A549 (cell line): Measurements from ENCODE around the gene SLC15A5. TPM values are rescaled to one million over a fixed set of nuclear protein-coding genes. Genes with fewer than 3 reads are reported as not detected.

Experiments used
- ATAC-seq, 2 experiments: fragments of 200-7000 bp in 1 of 2; fragments of >200 bp in 1 of 2; cut with Nextera tagmentation in 1 of 2; cut with Tn5 transposase in 1 of 2; 3 replicates each; pipeline versions ENCODE4 v1.8.0 to v1.9.1; 2018 to 2020; ENCODE audit warnings: mild to moderate bottlenecking in 1 of 2, moderate library complexity in 1 of 2
- CTCF ChIA-PET: fragments of 300-600 bp; sonication (Branson Sonifier 250); formaldehyde crosslinking; extraction: SDS; loops from one replicate; lab custom pipeline; 2021; ENCODE audit warnings: antibody characterized with exemption, inconsistent platforms; lab: Yijun Ruan, JAX
- POLR2A ChIA-PET: fragments of 350-600 bp; formaldehyde crosslinking; extraction: SDS; loops from one replicate; lab custom pipeline; 2021; ENCODE audit warnings: antibody characterized with exemption, inconsistent platforms; lab: Yijun Ruan, JAX
- DNase-seq, 2 experiments: peaks; one replicate each; pipeline versions ENCODE4 v3.0.0 to v3.0.0-alpha.2; 2011 to 2016; ENCODE audit warnings: low read depth in 1 of 2, low spot score in 1 of 2
- FAIRE-seq: peaks from 2 replicates; lab custom pipeline; 2011; peaks lifted over from hg19 to GRCh38; lab: Jason Lieb, UNC
- H3K27ac ChIP-seq, 2 experiments: fragments of >200 bp; sonication (Bioruptor Twin); formaldehyde crosslinking; 3 replicates each; pipeline ENCODE4 v1.5.1; 2016 to 2017
- H3K4me1 ChIP-seq: fragments of >200 bp; sonication (Bioruptor Twin); formaldehyde crosslinking; 3 replicates; pipeline ENCODE4 v1.6.1; 2016
- H3K4me2 ChIP-seq: fragments of >200 bp; sonication (Bioruptor Twin); formaldehyde crosslinking; 3 replicates; pipeline ENCODE4 v1.6.1; 2016
- H3K4me3 ChIP-seq: fragments of >200 bp; sonication (Bioruptor Twin); formaldehyde crosslinking; 3 replicates; pipeline ENCODE4 v1.5.1; 2016
- H3K9me3 ChIP-seq: fragments of >200 bp; sonication (Bioruptor Twin); formaldehyde crosslinking; 3 replicates; pipeline ENCODE4 v1.6.1; 2016
- BHLHE40 ChIP-seq: IDR thresholded peaks from 2 replicates; pipeline ENCODE4 v1.6.1; 2012; ENCODE audit warnings: low read depth, low read length, inconsistent platforms
- CHD2 ChIP-seq: fragments of 150-350 bp; IDR thresholded peaks from 2 replicates; pipeline ENCODE4 v1.6.1; 2014; ENCODE audit warnings: low read length; ENCODE audit not compliant: partially characterized antibody
- E2F6 ChIP-seq: IDR thresholded peaks from 2 replicates; pipeline ENCODE4 v1.6.1; 2012; ENCODE audit warnings: low read depth, borderline replicate concordance
- EP300 ChIP-seq, 2 experiments: fragments of >200 bp; sonication (Bioruptor Twin); formaldehyde crosslinking; IDR thresholded peaks; 2 replicates in 1 of 2; 3 replicates in 1 of 2; pipeline ENCODE4 v1.6.1; 2016 to 2017
- ESRRA ChIP-seq: fragments of 150-350 bp; IDR thresholded peaks from 2 replicates; pipeline ENCODE4 v1.6.1; 2014; ENCODE audit warnings: mild to moderate bottlenecking, low read length, borderline replicate concordance
- FOSL2 ChIP-seq, 2 experiments: fragments of 450-650 bp in 1 of 2; fragments of >200 bp in 1 of 2; sonication (Bioruptor Twin) in 1 of 2; formaldehyde crosslinking; IDR thresholded peaks; 2 replicates each; pipeline versions ENCODE4 v1.5.0 to v1.6.1; 2016 to 2020; ENCODE audit warnings: mild to moderate bottlenecking in 1 of 2, moderate library complexity in 1 of 2
- FOXS1 ChIP-seq: fragments of 250-450 bp; sonication (Bioruptor Pico); IDR thresholded peaks from 2 replicates; pipeline ENCODE4 v1.5.0; 2020; ENCODE audit warnings: mild to moderate bottlenecking, moderate library complexity
- GATA3 ChIP-seq: IDR thresholded peaks from 2 replicates; pipeline ENCODE4 v1.6.1; 2012; ENCODE audit warnings: borderline replicate concordance
- HDAC2 ChIP-seq: fragments of 200-600 bp; sonication (generic); IDR thresholded peaks from 2 replicates; pipeline ENCODE4 v1.6.1; 2016
- HES2 ChIP-seq: fragments of >200 bp; sonication (Bioruptor Twin); formaldehyde crosslinking; IDR thresholded peaks from 2 replicates; pipeline ENCODE4 v1.6.1; 2016
- HEYL ChIP-seq: fragments of 250-450 bp; sonication (Bioruptor Pico); IDR thresholded peaks from 2 replicates; pipeline ENCODE4 v1.8.0; 2021; ENCODE audit warnings: mild to moderate bottlenecking, moderate library complexity
- HOXB13 ChIP-seq: fragments of 250-450 bp; sonication (Bioruptor Pico); IDR thresholded peaks from 2 replicates; pipeline ENCODE4 v1.5.0; 2020; ENCODE audit warnings: low read depth, mild to moderate bottlenecking, moderate library complexity
- JUN ChIP-seq, 2 experiments: fragments of >200 bp; sonication (Bioruptor Twin); formaldehyde crosslinking; IDR thresholded peaks; 2 replicates in 1 of 2; 3 replicates in 1 of 2; pipeline ENCODE4 v1.6.1; 2016 to 2017
- JUNB ChIP-seq: fragments of >200 bp; sonication (Bioruptor Twin); formaldehyde crosslinking; IDR thresholded peaks from 2 replicates; pipeline ENCODE4 v1.6.1; 2016
- KDM5A ChIP-seq: fragments of 200-600 bp; sonication (generic); IDR thresholded peaks from 2 replicates; pipeline ENCODE4 v1.6.1; 2016; ENCODE audit warnings: antibody characterized with exemption, mild to moderate bottlenecking
- MAX ChIP-seq: IDR thresholded peaks from 2 replicates; pipeline ENCODE4 v1.6.1; 2012
- MAZ ChIP-seq: fragments of 150-350 bp; IDR thresholded peaks from 2 replicates; pipeline ENCODE4 v1.6.1; 2014; ENCODE audit warnings: antibody characterized with exemption, low read depth, low read length, borderline replicate concordance
- NPAS2 ChIP-seq: fragments of 250-450 bp; sonication (Bioruptor Pico); IDR thresholded peaks from 2 replicates; pipeline ENCODE4 v1.8.0; 2022; ENCODE audit warnings: mild to moderate bottlenecking, moderate library complexity, borderline replicate concordance
- PHF8 ChIP-seq: fragments of 200-600 bp; sonication (generic); IDR thresholded peaks from 2 replicates; pipeline ENCODE4 v1.6.1; 2016; ENCODE audit warnings: low read depth, mild to moderate bottlenecking, antibody characterized with exemption, moderate library complexity, borderline replicate concordance
- POLR2A ChIP-seq: IDR thresholded peaks from 2 replicates; pipeline ENCODE4 v1.6.1; 2012; ENCODE audit warnings: mild to moderate bottlenecking, low read length
- RARB ChIP-seq: fragments of 250-450 bp; sonication (Bioruptor Pico); IDR thresholded peaks from 2 replicates; pipeline ENCODE4 v1.8.0; 2021; ENCODE audit warnings: mild to moderate bottlenecking, moderate library complexity
- RFX5 ChIP-seq: fragments of 450-650 bp; IDR thresholded peaks from 2 replicates; pipeline ENCODE4 v1.7.1; 2014; ENCODE audit warnings: antibody characterized with exemption, mild to moderate bottlenecking, moderate library complexity
- SREBF2 ChIP-seq: fragments of 450-650 bp; IDR thresholded peaks from 2 replicates; pipeline ENCODE4 v1.6.1; 2014; ENCODE audit warnings: mild to moderate bottlenecking, moderate library complexity
- TFCP2L1 ChIP-seq: fragments of 250-450 bp; sonication (Bioruptor Pico); IDR thresholded peaks from 2 replicates; pipeline ENCODE4 v1.5.0; 2021; ENCODE audit warnings: mild to moderate bottlenecking
- TP53 ChIP-seq: fragments of 250-450 bp; sonication (Bioruptor Pico); IDR thresholded peaks from 2 replicates; pipeline ENCODE4 v1.5.0; 2021; ENCODE audit warnings: mild to moderate bottlenecking, moderate library complexity
- ZC3H11A ChIP-seq: fragments of 450-650 bp; IDR thresholded peaks from 2 replicates; pipeline ENCODE4 v1.6.1; 2014; ENCODE audit warnings: antibody characterized with exemption, mild to moderate bottlenecking
- ZFP36 ChIP-seq: fragments of 450-650 bp; IDR thresholded peaks from 2 replicates; pipeline ENCODE4 v1.6.1; 2014; ENCODE audit warnings: borderline replicate concordance; ENCODE audit not compliant: partially characterized antibody
- ZNF302 ChIP-seq: fragments of 250-450 bp; sonication (Bioruptor Pico); IDR thresholded peaks from 2 replicates; pipeline ENCODE4 v1.9.0; 2021; ENCODE audit warnings: inconsistent platforms, mild to moderate bottlenecking, moderate library complexity
- ZSCAN20 ChIP-seq: fragments of 250-450 bp; sonication (Bioruptor Pico); IDR thresholded peaks from 2 replicates; pipeline ENCODE4 v1.8.0; 2022; ENCODE audit warnings: mild to moderate bottlenecking, moderate library complexity
- WGBS: methylation state at CpG from one replicate; pipeline ENCODE4 v1.1.6; 2017; ENCODE audit errors: missing lambda C conversion rate; 5-methylcytosine and 5-hydroxymethylcytosine counted together
- polyA plus RNA-seq, 4 experiments: library from polyadenylated mRNA; depleted of rRNA in 3 of 4; stranded (reverse); fragments of >200 nt; fragmentation: RNase III in 1 of 4; extraction: RNeasy Plus Mini Kit Qiagen cat#74134 plus additional on column Dnase treatment in 1 of 4; gene quantifications; 2 replicates in 3 of 4; 3 replicates in 1 of 4; pipeline ENCODE4 v1.2.3, GENCODE V29; 2011 to 2017
- TF ChIP-seq, protein P1 (sequence below): fragments of >200 bp; sonication (Bioruptor Twin); formaldehyde crosslinking; IDR thresholded peaks from 3 replicates; pipeline ENCODE4 v1.6.1; 2016

SLC15A5 gene
- polyA plus RNA-seq, 2 of the 4 experiments (the other 2 are of a cell fraction): not detected

- POLR2A ChIA-PET: no interaction called here
- TF ChIP-seq TP53: no peak
- TF ChIP-seq JUNB: no peak
- no peak for TF ChIP-seq ZC3H11A
- no peak for TF ChIP-seq E2F6
- no peak for TF ChIP-seq KDM5A
- no peak for TF ChIP-seq POLR2A
- no peak for TF ChIP-seq HOXB13 (CRISPR knock-in tag)
- TF ChIP-seq HDAC2: no peak
- no peak for TF ChIP-seq HEYL
- TF ChIP-seq ZSCAN20 (CRISPR knock-in tag): no peak
- no peak for TF ChIP-seq EP300 (IDR thresholded peaks at IDR 0.05)
- no peak for TF ChIP-seq MAZ
- TF ChIP-seq TFCP2L1 (CRISPR knock-in tag): no peak
- no peak for TF ChIP-seq RFX5
- no peak for TF ChIP-seq SREBF2
- no peak for TF ChIP-seq MAX
- no peak for TF ChIP-seq PHF8
- no peak for TF ChIP-seq NPAS2 (CRISPR knock-in tag)
Measured at GRCh38 chr12:16218934-16219751, 58.3 kb downstream of the SLC15A5 start.

GRCh38 chr12:16218234-16218633, 59.3 kb downstream of the SLC15A5 start:
- Histone ChIP-seq H3K27ac (no peak overlapping the region), H3K9me3 (no peaks in the 10 kb centered on the region), H3K4me2 (no peak overlapping the region), H3K4me3 (no peak overlapping the region), H3K4me1 (no peaks in the 10 kb centered on the region)
- 60% methylated on average over 6 of the region's 6 CpGs for WGBS
- ChIA-PET POLR2A (no interaction called here), CTCF (no interaction called here)
- ATAC-seq (no peak), DNase-seq (no peak), FAIRE-seq (no peak)
- TF ChIP-seq FOXS1 (CRISPR knock-in tag) (no peak), E2F6 (no peak), HES2 (no peak), ZNF302 (CRISPR knock-in tag) (no peak), MAX (no peak), CHD2 (no peak), GATA3 (no peak), RARB (CRISPR knock-in tag) (no peak), POLR2A (no peak), FOSL2 (IDR thresholded peaks at IDR 0.05) (no peak), FOSL2 (CRISPR knock-in tag; IDR thresholded peaks at IDR 0.05) (no peak), BHLHE40 (no peak), ESRRA (no peak), ZFP36 (no peak), JUN (IDR thresholded peaks at IDR 0.05) (no peak)
- TF ChIP-seq, protein P1, sequence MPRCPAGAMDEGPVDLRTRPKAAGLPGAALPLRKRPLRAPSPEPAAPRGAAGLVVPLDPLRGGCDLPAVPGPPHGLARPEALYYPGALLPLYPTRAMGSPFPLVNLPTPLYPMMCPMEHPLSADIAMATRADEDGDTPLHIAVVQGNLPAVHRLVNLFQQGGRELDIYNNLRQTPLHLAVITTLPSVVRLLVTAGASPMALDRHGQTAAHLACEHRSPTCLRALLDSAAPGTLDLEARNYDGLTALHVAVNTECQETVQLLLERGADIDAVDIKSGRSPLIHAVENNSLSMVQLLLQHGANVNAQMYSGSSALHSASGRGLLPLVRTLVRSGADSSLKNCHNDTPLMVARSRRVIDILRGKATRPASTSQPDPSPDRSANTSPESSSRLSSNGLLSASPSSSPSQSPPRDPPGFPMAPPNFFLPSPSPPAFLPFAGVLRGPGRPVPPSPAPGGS: no peak

More at GRCh38 chr12:16218934-16219751, 58.3 kb downstream of the SLC15A5 start:
- no peak for FAIRE-seq
- no peak for ATAC-seq
- WGBS: 31% methylated on average over 6 of the region's 6 CpGs
- Histone ChIP-seq H3K27ac (no peak overlapping the region), H3K9me3 (no peaks in the 10 kb centered on the region), H3K4me2 (no peak overlapping the region), H3K4me1 (no peaks in the 10 kb centered on the region), H3K4me3 (no peak overlapping the region)
- no peak for DNase-seq
- CTCF ChIA-PET: no interaction called here
